ENCODE measurements around the gene TBC1D2.

DNA sequence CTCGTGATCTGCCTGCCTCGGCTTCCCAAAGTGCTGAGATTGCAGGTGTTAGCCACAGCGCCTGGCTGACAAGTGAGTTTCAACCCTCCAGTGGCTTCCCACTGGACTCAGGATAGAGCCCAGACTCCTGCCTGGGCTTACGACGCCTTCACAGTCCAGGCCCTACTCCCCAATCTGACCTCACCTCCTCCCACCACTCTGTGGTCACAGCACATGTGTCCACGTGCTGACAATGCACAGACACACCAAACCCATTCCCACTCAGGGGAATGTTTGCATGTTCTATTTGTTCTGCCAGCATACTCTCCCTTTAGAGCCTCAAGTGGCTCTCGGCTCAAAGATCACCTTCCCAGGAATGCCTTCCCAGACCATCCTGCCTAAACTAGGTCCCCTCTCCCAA, 105.3 kb downstream of the TBC1D2 start:
- TF ChIP-seq POLR2A (IDR thresholded peaks at IDR 0.05; ENCODE audit: low read depth, low read length) (no peak), MYC (IDR thresholded peaks at IDR 0.05; ENCODE audit: low read depth, low read length) (no peak), POLR2AphosphoS5 (IDR thresholded peaks at IDR 0.05; ENCODE audit: insufficient read depth, low read depth, low read length) (no peak), EZH2 (IDR thresholded peaks at IDR 0.05; ENCODE audit: borderline replicate concordance, low read depth, low read length, severe bottlenecking) (no peak), JUN (IDR thresholded peaks at IDR 0.05; ENCODE audit: borderline replicate concordance, insufficient read depth, insufficient read length, low read depth) (no peak), GATA2 (IDR thresholded peaks at IDR 0.05; ENCODE audit: insufficient read depth, insufficient read length, low read depth, low read length) (no peak), FOS (IDR thresholded peaks at IDR 0.05; ENCODE audit: borderline replicate concordance, insufficient read depth, low read length) (no peak)
- TF ChIP-seq, protein P1, sequence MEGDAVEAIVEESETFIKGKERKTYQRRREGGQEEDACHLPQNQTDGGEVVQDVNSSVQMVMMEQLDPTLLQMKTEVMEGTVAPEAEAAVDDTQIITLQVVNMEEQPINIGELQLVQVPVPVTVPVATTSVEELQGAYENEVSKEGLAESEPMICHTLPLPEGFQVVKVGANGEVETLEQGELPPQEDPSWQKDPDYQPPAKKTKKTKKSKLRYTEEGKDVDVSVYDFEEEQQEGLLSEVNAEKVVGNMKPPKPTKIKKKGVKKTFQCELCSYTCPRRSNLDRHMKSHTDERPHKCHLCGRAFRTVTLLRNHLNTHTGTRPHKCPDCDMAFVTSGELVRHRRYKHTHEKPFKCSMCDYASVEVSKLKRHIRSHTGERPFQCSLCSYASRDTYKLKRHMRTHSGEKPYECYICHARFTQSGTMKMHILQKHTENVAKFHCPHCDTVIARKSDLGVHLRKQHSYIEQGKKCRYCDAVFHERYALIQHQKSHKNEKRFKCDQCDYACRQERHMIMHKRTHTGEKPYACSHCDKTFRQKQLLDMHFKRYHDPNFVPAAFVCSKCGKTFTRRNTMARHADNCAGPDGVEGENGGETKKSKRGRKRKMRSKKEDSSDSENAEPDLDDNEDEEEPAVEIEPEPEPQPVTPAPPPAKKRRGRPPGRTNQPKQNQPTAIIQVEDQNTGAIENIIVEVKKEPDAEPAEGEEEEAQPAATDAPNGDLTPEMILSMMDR (IDR thresholded peaks at IDR 0.05; ENCODE audit: extremely low read depth in 1 of 2, insufficient read depth in 1 of 2, low read depth in 1 of 2, low read length in 2 of 2) = no peak
- TF ChIP-seq, protein P2, sequence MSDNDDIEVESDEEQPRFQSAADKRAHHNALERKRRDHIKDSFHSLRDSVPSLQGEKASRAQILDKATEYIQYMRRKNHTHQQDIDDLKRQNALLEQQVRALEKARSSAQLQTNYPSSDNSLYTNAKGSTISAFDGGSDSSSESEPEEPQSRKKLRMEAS (IDR thresholded peaks at IDR 0.05; ENCODE audit: insufficient read depth, insufficient read length) = no peak

Measured in endothelial cell of umbilical vein (primary cell).